ENCODE data around the gene MARCKSL1.
A peak's percentile ranks its signal among the peaks of the same experiment; 100 is the strongest.
"Not testable (repeated sequence)": the region's sequence is repeated elsewhere in the genome, so short reads cannot be mapped to it uniquely, and the experiment has no call there.

The MARCKSL1 gene

GRCh38 chr1:32358435-32358834 is 22.4 kb upstream of the MARCKSL1 start:
- H3K27me3 Mint-ChIP-seq (ENCODE audit: low read depth): peaks cover 10% of the 10 kb centered on the region
- no peak overlapping the region for H3K27ac Mint-ChIP-seq
- H3K36me3 Mint-ChIP-seq (ENCODE audit: low read depth): peaks cover 15% of the 10 kb centered on the region
- H3K4me3 Mint-ChIP-seq: no peak overlapping the region
- H3K4me1 Mint-ChIP-seq (ENCODE audit: low read depth): peaks cover 22% of the 10 kb centered on the region
- no peaks in the 10 kb centered on the region for H3K9me3 Mint-ChIP-seq

- Mint-ChIP-seq H3K9me3 (no peaks in the 10 kb centered on the region), H3K27me3 (ENCODE audit: low read depth) (peaks cover 10% of the 10 kb centered on the region), H3K4me1 (ENCODE audit: low read depth) (peaks cover 25% of the 10 kb centered on the region), H3K4me3 (no peak overlapping the region), H3K27ac (no peak overlapping the region), H3K36me3 (ENCODE audit: low read depth) (peaks cover 10% of the 10 kb centered on the region)
Observed at GRCh38 chr1:32357614-32358013, 21.6 kb upstream of the MARCKSL1 start.

- H3K9me3 Mint-ChIP-seq: no peaks in the 10 kb centered on the region
- H3K27me3 Mint-ChIP-seq (ENCODE audit: low read depth): peaks cover 10% of the 10 kb centered on the region
- peaks cover 7% of the 10 kb centered on the region for H3K36me3 Mint-ChIP-seq (ENCODE audit: low read depth)
- no peak overlapping the region for H3K27ac Mint-ChIP-seq
- H3K4me1 Mint-ChIP-seq (ENCODE audit: low read depth): peaks cover 25% of the 10 kb centered on the region
- H3K4me3 Mint-ChIP-seq: no peak overlapping the region
Observed at GRCh38 chr1:32356478-32356877, 20.4 kb upstream of the MARCKSL1 start.

GRCh38 chr1:32355778-32356177 is 19.7 kb upstream of the MARCKSL1 start:
- H3K27ac Mint-ChIP-seq; H3K9me3 Mint-ChIP-seq; H3K36me3 Mint-ChIP-seq (ENCODE audit: low read depth); H3K27me3 Mint-ChIP-seq (ENCODE audit: low read depth); H3K4me3 Mint-ChIP-seq: not testable (repeated sequence)
- peaks cover 22% of the 10 kb centered on the region for H3K4me1 Mint-ChIP-seq (ENCODE audit: low read depth)

GRCh38 chr1:32353886-32354570 is 18.0 kb upstream of the MARCKSL1 start:
- Mint-ChIP-seq H3K36me3 (ENCODE audit: low read depth) (no peaks in the 10 kb centered on the region), H3K9me3 (no peaks in the 10 kb centered on the region), H3K27ac (no peak overlapping the region), H3K4me1 (ENCODE audit: low read depth) (peaks cover 23% of the 10 kb centered on the region), H3K27me3 (ENCODE audit: low read depth) (peaks cover 3% of the 10 kb centered on the region), H3K4me3 (peak overlapping the region; percentile 43)

- no peaks in the 10 kb centered on the region for H3K36me3 Mint-ChIP-seq (ENCODE audit: low read depth)
- peaks cover 27% of the 10 kb centered on the region for H3K4me1 Mint-ChIP-seq (ENCODE audit: low read depth)
- no peak overlapping the region for H3K27ac Mint-ChIP-seq
- H3K9me3 Mint-ChIP-seq: no peaks in the 10 kb centered on the region
- H3K27me3 Mint-ChIP-seq (ENCODE audit: low read depth): peaks cover 3% of the 10 kb centered on the region
- peak overlapping the region; percentile 46 for H3K4me3 Mint-ChIP-seq
Observed at GRCh38 chr1:32353431-32353830, 17.4 kb upstream of the MARCKSL1 start.

GRCh38 chr1:32352831-32353383 is 16.9 kb upstream of the MARCKSL1 start:
- Mint-ChIP-seq H3K9me3 (no peaks in the 10 kb centered on the region), H3K4me3 (peak overlapping the region; percentile 60), H3K36me3 (ENCODE audit: low read depth) (no peaks in the 10 kb centered on the region), H3K27ac (peak overlapping the region; percentile 46), H3K27me3 (ENCODE audit: low read depth) (no peaks in the 10 kb centered on the region), H3K4me1 (ENCODE audit: low read depth) (peaks cover 26% of the 10 kb centered on the region)

GRCh38 chr1:32352239-32352745 is 16.3 kb upstream of the MARCKSL1 start:
- H3K4me1 Mint-ChIP-seq (ENCODE audit: low read depth): peaks cover 27% of the 10 kb centered on the region
- no peaks in the 10 kb centered on the region for H3K27me3 Mint-ChIP-seq (ENCODE audit: low read depth)
- H3K9me3 Mint-ChIP-seq: no peaks in the 10 kb centered on the region
- H3K36me3 Mint-ChIP-seq (ENCODE audit: low read depth): no peaks in the 10 kb centered on the region
- peak overlapping the region; percentile 60 for H3K4me3 Mint-ChIP-seq
- H3K27ac Mint-ChIP-seq: peak overlapping the region; percentile 46

- Mint-ChIP-seq H3K27ac (peak overlapping the region; percentile 58), H3K4me3 (peak overlapping the region; percentile 79), H3K27me3 (ENCODE audit: low read depth) (no peaks in the 10 kb centered on the region), H3K36me3 (ENCODE audit: low read depth) (no peaks in the 10 kb centered on the region), H3K9me3 (no peaks in the 10 kb centered on the region), H3K4me1 (ENCODE audit: low read depth) (peaks cover 27% of the 10 kb centered on the region)
Observed at GRCh38 chr1:32351399-32352238, 15.6 kb upstream of the MARCKSL1 start.

- no peaks in the 10 kb centered on the region for H3K9me3 Mint-ChIP-seq
- H3K4me1 Mint-ChIP-seq (ENCODE audit: low read depth): peaks cover 28% of the 10 kb centered on the region
- H3K27ac Mint-ChIP-seq: peak overlapping the region; percentile 58
- H3K36me3 Mint-ChIP-seq (ENCODE audit: low read depth): no peaks in the 10 kb centered on the region
- H3K4me3 Mint-ChIP-seq: peak overlapping the region; percentile 79
- H3K27me3 Mint-ChIP-seq (ENCODE audit: low read depth): peaks cover 2% of the 10 kb centered on the region
Observed at GRCh38 chr1:32350785-32351398, 14.9 kb upstream of the MARCKSL1 start.

- H3K27me3 Mint-ChIP-seq (ENCODE audit: low read depth): peaks cover 6% of the 10 kb centered on the region
- no peaks in the 10 kb centered on the region for H3K36me3 Mint-ChIP-seq (ENCODE audit: low read depth)
- peak overlapping the region; percentile 17 for H3K4me3 Mint-ChIP-seq
Observed at GRCh38 chr1:32349211-32349708, 13.2 kb upstream of the MARCKSL1 start.

GRCh38 chr1:32346532-32347157 is 10.6 kb upstream of the MARCKSL1 start:
- no peak overlapping the region for H3K4me3 Mint-ChIP-seq
- H3K4me1 Mint-ChIP-seq (ENCODE audit: low read depth): peaks cover 35% of the 10 kb centered on the region
- peaks cover 9% of the 10 kb centered on the region for H3K27me3 Mint-ChIP-seq (ENCODE audit: low read depth)
- H3K9me3 Mint-ChIP-seq: no peaks in the 10 kb centered on the region
- no peaks in the 10 kb centered on the region for H3K36me3 Mint-ChIP-seq (ENCODE audit: low read depth)
- no peak overlapping the region for H3K27ac Mint-ChIP-seq

More at GRCh38 chr1:32349211-32349708, 13.2 kb upstream of the MARCKSL1 start:
- Mint-ChIP-seq H3K9me3 (no peaks in the 10 kb centered on the region), H3K4me1 (ENCODE audit: low read depth) (peaks cover 32% of the 10 kb centered on the region), H3K27ac (no peak overlapping the region)

GRCh38 chr1:32345289-32345827 is 9.3 kb upstream of the MARCKSL1 start:
- Mint-ChIP-seq H3K9me3 (no peaks in the 10 kb centered on the region), H3K4me3 (no peak overlapping the region), H3K27me3 (ENCODE audit: low read depth) (peaks cover 9% of the 10 kb centered on the region), H3K27ac (no peak overlapping the region), H3K36me3 (ENCODE audit: low read depth) (no peaks in the 10 kb centered on the region), H3K4me1 (ENCODE audit: low read depth) (peaks cover 31% of the 10 kb centered on the region)

Measured in T-helper 1 cell treated with Interleukin-12 subunit alpha and Interleukin-12 subunit beta and Interleukin-4 antibody, amounts not matched to agents 30 μg/mL and 1 μg/mL, for 36 hours (primary cell).